Measurements from ENCODE around the gene MTRFR. TPM values are rescaled to one million over a fixed set of nuclear protein-coding genes. Genes with fewer than 3 reads are reported as not detected.

MTRFR gene
- total and polyA plus RNA-seq, 2 experiments from 2014 or later: 7.5 to 21.3 TPM

DNA sequence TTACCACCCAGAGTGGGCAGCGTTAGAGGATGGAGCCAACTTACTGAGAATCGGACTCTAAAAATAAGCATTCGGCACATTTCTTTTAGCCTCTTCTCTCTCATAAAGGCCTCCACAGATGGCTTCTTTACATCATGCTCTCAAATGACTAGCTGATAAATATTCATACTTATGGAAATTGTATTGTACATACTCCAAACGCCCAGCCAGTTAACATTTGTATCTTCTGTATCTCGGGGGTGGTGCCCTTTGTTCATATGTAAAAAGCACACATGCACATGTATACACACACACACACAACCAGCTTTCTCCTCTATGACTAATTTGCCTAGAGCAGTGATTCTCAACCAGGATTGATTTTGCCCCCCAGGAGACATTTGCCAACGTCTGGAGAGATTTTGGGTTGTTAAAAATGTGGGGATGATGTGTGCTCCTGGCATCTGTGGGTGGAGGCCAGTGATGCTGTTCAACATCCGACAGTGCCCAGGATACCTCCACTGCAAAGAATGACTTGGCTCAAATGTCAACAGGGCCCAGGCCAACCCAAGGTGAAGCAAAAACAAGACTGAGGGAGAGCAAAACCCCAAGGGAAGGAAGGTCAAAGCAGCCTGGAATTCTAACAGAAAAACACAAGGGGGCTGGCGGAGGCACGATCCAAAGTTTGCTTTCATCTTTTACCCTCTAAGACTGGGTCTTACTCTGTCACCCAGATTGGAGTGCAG, 53.6 kb downstream of the MTRFR start:
- 77 to 78% methylated on average over 9 of the region's 9 CpGs for WGBS, 2 experiments (ENCODE audit: low coverage in 1 of 2, low lambda C conversion rate in 2 of 2, missing lambda C conversion rate in 2 of 2)
- H3K4me2 ChIP-seq (ENCODE audit: unreplicated experiment): no peak overlapping the region
- in situ Hi-C loops (cut with MboI): no loop called here
- DNase-seq: no peak
- no peak overlapping the region for H2AFZ ChIP-seq
- H3K9me2 ChIP-seq (ENCODE audit: insufficient read depth): no peaks in the 10 kb centered on the region
- no peak overlapping the region for H3K4me3 ChIP-seq
- H3K36me3 ChIP-seq (ENCODE audit: low read depth): peaks cover 6% of the 10 kb centered on the region
- no peaks in the 10 kb centered on the region for H3K4me1 ChIP-seq (ENCODE audit: insufficient read depth)
- no peaks in the 10 kb centered on the region for H4K20me1 ChIP-seq (ENCODE audit: insufficient read depth)
- no peak for TF ChIP-seq EZH2phosphoT487 (IDR thresholded peaks at IDR 0.05; ENCODE audit: insufficient read depth, low read depth)
- no peak for TF ChIP-seq EZH2 (IDR thresholded peaks at IDR 0.05; ENCODE audit: insufficient read depth, poor library complexity, severe bottlenecking)
- H3F3A ChIP-seq (ENCODE audit: insufficient read depth): 0 out of 2 replicates have a peak, but pooled peaks cover 7% of the 10 kb centered on the region
- H3K79me2 ChIP-seq (ENCODE audit: insufficient read depth): no peaks in the 10 kb centered on the region
- no peak overlapping the region for H3K27ac ChIP-seq
- no peaks in the 10 kb centered on the region for H3K27me3 ChIP-seq (replicated peaks; ENCODE audit: insufficient read depth)
- no peaks in the 10 kb centered on the region for H3K9me3 ChIP-seq (ENCODE audit: low read depth)
- H3K9ac ChIP-seq: no peak overlapping the region

- no peak overlapping the region for H3K4me3 ChIP-seq
- H4K20me1 ChIP-seq (ENCODE audit: insufficient read depth): no peaks in the 10 kb centered on the region
- no peak overlapping the region for H3K4me2 ChIP-seq (ENCODE audit: unreplicated experiment)
- no peaks in the 10 kb centered on the region for H3K79me2 ChIP-seq (ENCODE audit: insufficient read depth)
- 92 to 93% methylated on average over 20 of the region's 20 CpGs for WGBS, 2 experiments (ENCODE audit: low coverage in 1 of 2, low lambda C conversion rate in 2 of 2, missing lambda C conversion rate in 2 of 2)
- no peaks in the 10 kb centered on the region for H3K4me1 ChIP-seq (ENCODE audit: insufficient read depth)
- H3K9me3 ChIP-seq (ENCODE audit: low read depth): no peaks in the 10 kb centered on the region
- H3K27ac ChIP-seq: no peak overlapping the region
- H3K27me3 ChIP-seq (replicated peaks; ENCODE audit: insufficient read depth): no peaks in the 10 kb centered on the region
- no peak for DNase-seq
- no peak overlapping the region for H3K9ac ChIP-seq
- no peak overlapping the region for H2AFZ ChIP-seq
- 0 out of 2 replicates have a peak, but pooled peaks cover 7% of the 10 kb centered on the region for H3F3A ChIP-seq (ENCODE audit: insufficient read depth)
- in situ Hi-C loops (cut with MboI): no loop called here
- no peaks in the 10 kb centered on the region for H3K9me2 ChIP-seq (ENCODE audit: insufficient read depth)
- H3K36me3 ChIP-seq (ENCODE audit: low read depth): peaks cover 25% of the 10 kb centered on the region
- TF ChIP-seq EZH2phosphoT487 (IDR thresholded peaks at IDR 0.05; ENCODE audit: insufficient read depth, low read depth) (no peak), EZH2 (IDR thresholded peaks at IDR 0.05; ENCODE audit: insufficient read depth, poor library complexity, severe bottlenecking) (no peak)
Observed at GRCh38 chr12:123288751-123289346, 55.6 kb downstream of the MTRFR start.

GRCh38 chr12:123289911-123290310, 56.7 kb downstream of the MTRFR start:
- TF ChIP-seq EZH2phosphoT487 (IDR thresholded peaks at IDR 0.05; ENCODE audit: insufficient read depth, low read depth) (no peak), EZH2 (IDR thresholded peaks at IDR 0.05; ENCODE audit: insufficient read depth, poor library complexity, severe bottlenecking) (no peak)
- no peak overlapping the region for H3K27ac ChIP-seq
- H3K4me3 ChIP-seq: no peak overlapping the region
- no peaks in the 10 kb centered on the region for H3K27me3 ChIP-seq (replicated peaks; ENCODE audit: insufficient read depth)
- H3F3A ChIP-seq (ENCODE audit: insufficient read depth): 0 out of 2 replicates have a peak, but pooled peaks cover 7% of the 10 kb centered on the region
- no peaks in the 10 kb centered on the region for H3K9me2 ChIP-seq (ENCODE audit: insufficient read depth)
- no peak overlapping the region for H2AFZ ChIP-seq
- DNase-seq: no peak
- H4K20me1 ChIP-seq (ENCODE audit: insufficient read depth): no peaks in the 10 kb centered on the region
- H3K9me3 ChIP-seq (ENCODE audit: low read depth): no peaks in the 10 kb centered on the region
- 93 to 94% methylated on average over 11 of the region's 11 CpGs for WGBS, 2 experiments (ENCODE audit: low coverage in 1 of 2, low lambda C conversion rate in 2 of 2, missing lambda C conversion rate in 2 of 2)
- H3K4me2 ChIP-seq (ENCODE audit: unreplicated experiment): no peak overlapping the region
- H3K9ac ChIP-seq: no peak overlapping the region
- no peaks in the 10 kb centered on the region for H3K4me1 ChIP-seq (ENCODE audit: insufficient read depth)
- H3K36me3 ChIP-seq (ENCODE audit: low read depth): peaks cover 34% of the 10 kb centered on the region
- no peaks in the 10 kb centered on the region for H3K79me2 ChIP-seq (ENCODE audit: insufficient read depth)
- in situ Hi-C loops (cut with MboI): no loop called here

DNA sequence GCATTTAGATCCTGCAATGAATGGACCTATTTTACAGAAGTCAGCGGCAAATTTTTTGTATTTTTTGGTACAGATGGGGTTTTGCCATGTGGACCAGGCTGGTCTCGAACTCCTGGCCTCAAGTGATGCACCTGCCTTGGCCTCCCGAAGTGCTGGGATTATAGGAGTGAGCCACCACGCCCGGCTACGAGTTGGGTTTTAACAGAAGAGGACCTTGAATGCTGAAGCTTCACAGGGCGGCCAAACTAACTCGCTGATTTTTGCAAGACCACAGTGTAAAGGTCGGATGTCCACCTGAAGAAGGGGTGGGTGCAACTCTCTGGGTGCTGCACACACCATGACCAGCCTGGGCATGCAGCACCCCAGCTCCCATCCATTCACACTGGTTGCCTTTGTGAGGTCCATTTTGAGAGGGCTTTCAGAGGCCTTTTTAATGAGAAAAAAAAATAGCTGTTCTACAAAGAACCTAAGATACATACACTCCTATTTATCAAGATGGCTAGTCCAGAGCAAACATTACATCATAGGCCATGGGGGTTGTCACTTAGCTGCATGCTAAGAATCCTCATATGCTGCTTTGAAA, 60.0 kb downstream of the MTRFR start:
- no peaks in the 10 kb centered on the region for H3K4me1 ChIP-seq (ENCODE audit: insufficient read depth)
- no peaks in the 10 kb centered on the region for H3K9me3 ChIP-seq (ENCODE audit: low read depth)
- in situ Hi-C loops (cut with MboI): no loop called here
- H2AFZ ChIP-seq: no peak overlapping the region
- no peaks in the 10 kb centered on the region for H3K9me2 ChIP-seq (ENCODE audit: insufficient read depth)
- H4K20me1 ChIP-seq (ENCODE audit: insufficient read depth): no peaks in the 10 kb centered on the region
- H3K4me3 ChIP-seq: no peak overlapping the region
- H3K79me2 ChIP-seq (ENCODE audit: insufficient read depth): no peaks in the 10 kb centered on the region
- WGBS, 2 experiments (ENCODE audit: low coverage in 1 of 2, low lambda C conversion rate in 2 of 2, missing lambda C conversion rate in 2 of 2): 98 to 99% methylated on average over 9 of the region's 9 CpGs
- no peak overlapping the region for H3K9ac ChIP-seq
- H3K36me3 ChIP-seq (ENCODE audit: low read depth): peaks cover 62% of the 10 kb centered on the region
- H3K27ac ChIP-seq: no peak overlapping the region
- TF ChIP-seq EZH2 (IDR thresholded peaks at IDR 0.05; ENCODE audit: insufficient read depth, poor library complexity, severe bottlenecking): no peak
- no peak for TF ChIP-seq EZH2phosphoT487 (IDR thresholded peaks at IDR 0.05; ENCODE audit: insufficient read depth, low read depth)
- no peak overlapping the region for H3K4me2 ChIP-seq (ENCODE audit: unreplicated experiment)
- no peaks in the 10 kb centered on the region for H3F3A ChIP-seq (ENCODE audit: insufficient read depth)
- no peaks in the 10 kb centered on the region for H3K27me3 ChIP-seq (replicated peaks; ENCODE audit: insufficient read depth)
- no peak for DNase-seq
